ENCODE results near the gene RBMS3. TPM values are rescaled to one million over a fixed set of nuclear protein-coding genes. Genes with fewer than 3 reads are reported as not detected.
A peak's percentile ranks its signal among the peaks of the same experiment; 100 is the strongest.

The RBMS3 gene
- total RNA-seq, 1 donor from 2014 or later, result 33.0 TPM

DNA sequence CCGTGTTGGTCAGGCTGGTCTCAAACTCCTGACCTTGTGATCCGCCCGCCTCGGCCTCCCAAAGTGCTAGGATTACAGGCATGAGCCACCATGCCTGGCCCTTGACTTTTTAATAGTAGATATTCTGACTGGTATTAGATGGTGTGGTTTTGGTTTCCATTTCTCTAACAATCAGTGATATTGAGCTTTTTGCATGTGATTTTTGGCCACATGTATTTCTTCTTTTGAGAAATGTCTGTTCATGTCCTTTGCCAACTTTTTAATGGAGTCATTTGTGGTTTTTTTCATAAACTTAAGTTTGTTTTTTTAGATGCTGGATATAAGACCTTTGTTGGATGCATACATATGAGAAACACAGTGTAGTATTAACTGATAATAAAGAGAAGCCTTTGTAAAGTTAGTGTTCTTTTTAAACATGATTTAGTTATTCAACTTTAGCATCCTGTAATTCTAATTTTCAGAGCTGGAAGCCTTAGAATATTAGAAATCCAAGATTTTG is 280.8 kb downstream of the RBMS3 start:
- FAIRE-seq (no peak), DNase-seq (ENCODE audit: low read depth) (no peak)
- TF ChIP-seq CTCF (IDR thresholded peaks at IDR 0.05; ENCODE audit: insufficient read depth, low read depth, low read length), result no peak
- no peak for TF ChIP-seq EZH2 (IDR thresholded peaks at IDR 0.05; ENCODE audit: insufficient read depth, low read length)
- Mint-ChIP-seq H3K27me3 (ENCODE audit: low read depth, unreplicated experiment) (no peaks in the 10 kb centered on the region), H3K4me3 (ENCODE audit: unreplicated experiment) (no peak overlapping the region), H3K9me3 (ENCODE audit: unreplicated experiment) (peaks cover 2% of the 10 kb centered on the region), H3K36me3 (ENCODE audit: low read depth, unreplicated experiment) (no peaks in the 10 kb centered on the region), H3K4me1 (ENCODE audit: low read depth, unreplicated experiment) (peaks cover 9% of the 10 kb centered on the region), H3K27ac (ENCODE audit: unreplicated experiment) (no peak overlapping the region)
- Histone ChIP-seq H3K9me3 (ENCODE audit: insufficient read depth, low read depth, low read length) (no peaks in the 10 kb centered on the region), H3K4me2 (ENCODE audit: low read length) (no peak overlapping the region), H3K4me3 (ENCODE audit: insufficient read depth, low read depth, low read length) (no peak overlapping the region), H3K79me2 (ENCODE audit: insufficient read depth, low read length) (no peaks in the 10 kb centered on the region), H3K4me1 (ENCODE audit: insufficient read depth, low read length) (no peaks in the 10 kb centered on the region), H3K36me3 (ENCODE audit: insufficient read depth, low read length) (peaks cover 3% of the 10 kb centered on the region), H4K20me1 (ENCODE audit: insufficient read depth, low read length) (peaks cover 5% of the 10 kb centered on the region), H3K27ac (ENCODE audit: low read depth, low read length) (no peak overlapping the region), H3K27me3 (ENCODE audit: insufficient read depth, low read length) (no peaks in the 10 kb centered on the region), H3K9ac (ENCODE audit: low read length) (no peak overlapping the region), H2AFZ (ENCODE audit: low read depth, low read length) (no peak overlapping the region)

DNA sequence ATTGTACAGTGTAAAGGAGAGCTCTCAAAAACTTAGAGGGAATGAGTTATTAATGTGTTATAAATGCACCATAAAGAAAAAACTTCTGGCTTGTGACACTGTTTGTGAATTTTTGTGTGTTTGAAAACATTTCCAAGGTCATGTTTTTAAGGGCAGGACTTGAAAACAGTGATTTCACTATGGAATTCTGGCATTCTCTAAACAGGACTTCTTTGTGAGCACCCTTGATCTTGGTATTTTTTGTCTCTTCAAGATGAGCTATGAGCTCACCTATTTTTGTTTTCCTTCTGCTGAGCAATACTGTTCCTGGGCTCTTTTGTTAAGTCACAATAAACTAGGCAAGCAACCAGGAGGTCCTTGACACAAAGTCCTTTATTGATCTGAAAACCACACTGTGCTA is 284.4 kb downstream of the RBMS3 start:
- Histone ChIP-seq H3K4me2 (ENCODE audit: low read length) (no peak overlapping the region), H3K79me2 (ENCODE audit: insufficient read depth, low read length) (peaks cover 3% of the 10 kb centered on the region), H3K36me3 (ENCODE audit: insufficient read depth, low read length) (no peaks in the 10 kb centered on the region), H3K27ac (ENCODE audit: low read depth, low read length) (no peak overlapping the region), H3K27me3 (ENCODE audit: insufficient read depth, low read length) (no peaks in the 10 kb centered on the region), H2AFZ (ENCODE audit: low read depth, low read length) (no peak overlapping the region), H3K4me1 (ENCODE audit: insufficient read depth, low read length) (no peaks in the 10 kb centered on the region), H3K9me3 (ENCODE audit: insufficient read depth, low read depth, low read length) (no peaks in the 10 kb centered on the region), H3K9ac (ENCODE audit: low read length) (no peak overlapping the region), H3K4me3 (ENCODE audit: insufficient read depth, low read depth, low read length) (no peak overlapping the region), H4K20me1 (ENCODE audit: insufficient read depth, low read length) (peaks cover 5% of the 10 kb centered on the region)
- no peak for DNase-seq (ENCODE audit: low read depth)
- Mint-ChIP-seq H3K27me3 (ENCODE audit: low read depth, unreplicated experiment) (no peaks in the 10 kb centered on the region), H3K27ac (ENCODE audit: unreplicated experiment) (no peak overlapping the region), H3K4me3 (ENCODE audit: unreplicated experiment) (no peak overlapping the region), H3K4me1 (ENCODE audit: low read depth, unreplicated experiment) (peaks cover 9% of the 10 kb centered on the region), H3K36me3 (ENCODE audit: low read depth, unreplicated experiment) (no peaks in the 10 kb centered on the region), H3K9me3 (ENCODE audit: unreplicated experiment) (no peaks in the 10 kb centered on the region)
- peak; percentile 34 for FAIRE-seq
- TF ChIP-seq CTCF (IDR thresholded peaks at IDR 0.05; ENCODE audit: insufficient read depth, low read depth, low read length) (no peak), EZH2 (IDR thresholded peaks at IDR 0.05; ENCODE audit: insufficient read depth, low read length) (no peak)

DNA sequence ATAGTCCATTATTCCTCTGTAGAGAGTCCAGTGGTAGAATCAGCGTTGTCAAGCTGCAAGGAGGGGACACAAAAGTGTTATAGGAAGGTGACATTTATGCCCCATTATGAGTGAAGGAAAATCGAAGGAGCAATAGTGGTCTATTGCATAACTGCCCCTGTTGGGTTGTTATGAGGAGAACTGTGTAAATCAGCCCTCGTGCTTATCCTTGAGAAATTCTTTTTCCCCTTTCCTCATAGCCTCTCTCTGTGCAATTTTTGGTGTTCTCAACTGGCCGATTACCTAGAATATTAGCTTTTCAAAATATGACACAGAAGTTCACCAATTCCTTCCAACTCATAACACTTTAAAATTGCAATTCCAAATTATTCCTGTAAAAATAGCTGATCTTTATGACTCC is 286.6 kb downstream of the RBMS3 start:
- Mint-ChIP-seq H3K27me3 (ENCODE audit: low read depth, unreplicated experiment) (no peaks in the 10 kb centered on the region), H3K4me3 (ENCODE audit: unreplicated experiment) (no peak overlapping the region), H3K27ac (ENCODE audit: unreplicated experiment) (no peak overlapping the region), H3K36me3 (ENCODE audit: low read depth, unreplicated experiment) (no peaks in the 10 kb centered on the region), H3K9me3 (ENCODE audit: unreplicated experiment) (no peaks in the 10 kb centered on the region), H3K4me1 (ENCODE audit: low read depth, unreplicated experiment) (peaks cover 9% of the 10 kb centered on the region)
- TF ChIP-seq EZH2 (IDR thresholded peaks at IDR 0.05; ENCODE audit: insufficient read depth, low read length) (no peak), CTCF (IDR thresholded peaks at IDR 0.05; ENCODE audit: insufficient read depth, low read depth, low read length) (no peak)
- no peak for DNase-seq (ENCODE audit: low read depth)
- Histone ChIP-seq H3K27ac (ENCODE audit: low read depth, low read length) (no peak overlapping the region), H3K36me3 (ENCODE audit: insufficient read depth, low read length) (no peaks in the 10 kb centered on the region), H4K20me1 (ENCODE audit: insufficient read depth, low read length) (peaks cover 5% of the 10 kb centered on the region), H3K79me2 (ENCODE audit: insufficient read depth, low read length) (peaks cover 14% of the 10 kb centered on the region), H3K9me3 (ENCODE audit: insufficient read depth, low read depth, low read length) (no peaks in the 10 kb centered on the region), H3K4me3 (ENCODE audit: insufficient read depth, low read depth, low read length) (no peak overlapping the region), H3K27me3 (ENCODE audit: insufficient read depth, low read length) (no peaks in the 10 kb centered on the region), H3K4me2 (ENCODE audit: low read length) (no peak overlapping the region), H3K9ac (ENCODE audit: low read length) (no peak overlapping the region), H2AFZ (ENCODE audit: low read depth, low read length) (no peak overlapping the region), H3K4me1 (ENCODE audit: insufficient read depth, low read length) (no peaks in the 10 kb centered on the region)
- FAIRE-seq, result peak; percentile 79
